Bronchial epithelial cell (primary cell): ENCODE results near the gene HKDC1. TPM values are rescaled to one million over a fixed set of nuclear protein-coding genes. Genes with fewer than 3 reads are reported as not detected.
A peak's percentile ranks its signal among the peaks of the same experiment; 100 is the strongest.

Experiments used
- DNase-seq: peaks from one replicate; pipeline ENCODE4 v3.0.0-alpha.2; 2010; ENCODE audit warnings: low read depth
- FAIRE-seq: peaks from 2 replicates; lab custom pipeline; 2011; peaks lifted over from hg19 to GRCh38; lab: Jason Lieb, UNC
- H3K27me3 ChIP-seq: 2 replicates; pipeline ENCODE4 v1.5.1; 2011; ENCODE audit warnings: low read length; ENCODE audit not compliant: control insufficient read depth, insufficient read depth
- H3K36me3 ChIP-seq: 2 replicates; pipeline ENCODE4 v1.5.1; 2011; ENCODE audit warnings: low read length; ENCODE audit not compliant: control insufficient read depth, insufficient read depth
- H3K4me3 ChIP-seq: 2 replicates; pipeline ENCODE4 v1.5.1; 2011; ENCODE audit warnings: mild to moderate bottlenecking, low read depth, low read length, control low read depth
- CTCF ChIP-seq: IDR thresholded peaks from 2 replicates; pipeline ENCODE4 v1.5.1; 2011; ENCODE audit warnings: mild to moderate bottlenecking, moderate library complexity, low read length, control low read depth, inconsistent platforms; ENCODE audit not compliant: insufficient read depth, severe bottlenecking
- total RNA-seq: library from RNA; depleted of rRNA; stranded (reverse); fragments of >200 nt; gene quantifications from 2 replicates; pipeline ENCODE4 v1.2.1, GENCODE V29; 2014

Gene HKDC1
- total RNA-seq, 1 donor from 2014 or later, result 3.9 TPM

- DNase-seq (no peak), FAIRE-seq (no peak)
- no peak for TF ChIP-seq CTCF
- no peaks in the 10 kb centered on the region for H3K36me3 ChIP-seq
- H3K27me3 ChIP-seq, result no peaks in the 10 kb centered on the region
- no peak overlapping the region for H3K4me3 ChIP-seq
These were observed 20.3 kb downstream of the HKDC1 start for GRCh38 chr10:69240455-69240854.

- H3K36me3 ChIP-seq, result no peaks in the 10 kb centered on the region
- H3K4me3 ChIP-seq, result no peak overlapping the region
- no peaks in the 10 kb centered on the region for H3K27me3 ChIP-seq
- no peak for FAIRE-seq
- TF ChIP-seq CTCF, result no peak
- DNase-seq, result no peak
These were observed 21.4 kb downstream of the HKDC1 start for GRCh38 chr10:69241575-69241974.

- no peaks in the 10 kb centered on the region for H3K27me3 ChIP-seq
- TF ChIP-seq CTCF, result no peak
- no peak overlapping the region for H3K4me3 ChIP-seq
- no peaks in the 10 kb centered on the region for H3K36me3 ChIP-seq
- DNase-seq (no peak), FAIRE-seq (no peak)
These were observed 22.1 kb downstream of the HKDC1 start for GRCh38 chr10:69242040-69242851.

GRCh38 chr10:69242852-69243212 lies 22.7 kb downstream of the HKDC1 start:
- no peak for TF ChIP-seq CTCF
- no peak for FAIRE-seq
- DNase-seq, result no peak
- Histone ChIP-seq H3K4me3 (no peak overlapping the region), H3K27me3 (no peaks in the 10 kb centered on the region), H3K36me3 (no peaks in the 10 kb centered on the region)

- TF ChIP-seq CTCF, result no peak
- no peaks in the 10 kb centered on the region for H3K36me3 ChIP-seq
- FAIRE-seq, result no peak
- H3K27me3 ChIP-seq, result no peaks in the 10 kb centered on the region
- no peak overlapping the region for H3K4me3 ChIP-seq
- no peak for DNase-seq
These were observed 23.7 kb downstream of the HKDC1 start for GRCh38 chr10:69243817-69244216.

- H3K4me3 ChIP-seq, result no peak overlapping the region
- H3K27me3 ChIP-seq, result no peaks in the 10 kb centered on the region
- no peak for TF ChIP-seq CTCF
- no peak for DNase-seq
- no peaks in the 10 kb centered on the region for H3K36me3 ChIP-seq
- peak; percentile 36 for FAIRE-seq
These were observed 25.9 kb downstream of the HKDC1 start for GRCh38 chr10:69246036-69246435.
